Ecto neural progenitor cell (in vitro differentiated cells): Measurements from ENCODE around the gene CYBB.

Experiments used
- DNase-seq: peaks from one replicate; pipeline ENCODE4 v3.0.0-alpha.2; 2018; ENCODE audit warnings: low spot score

Gene CYBB

GRCh38 chrX:37786624-37787422, 7.0 kb downstream of the CYBB start:
- DNase-seq, result no peak

- no peak for DNase-seq
These were observed 7.6 kb downstream of the CYBB start for GRCh38 chrX:37787423-37787869.

GRCh38 chrX:37796310-37796709, 16.5 kb downstream of the CYBB start:
- no peak for DNase-seq

- no peak for DNase-seq
These were observed 16.9 kb downstream of the CYBB start for GRCh38 chrX:37796805-37797204.

- DNase-seq, result no peak
These were observed 20.1 kb downstream of the CYBB start for GRCh38 chrX:37799936-37800335.

- DNase-seq, result no peak
These were observed 20.9 kb downstream of the CYBB start for GRCh38 chrX:37800717-37801116.

GRCh38 chrX:37802028-37802427, 22.2 kb downstream of the CYBB start:
- DNase-seq, result no peak

- no peak for DNase-seq
These were observed 23.2 kb downstream of the CYBB start for GRCh38 chrX:37803057-37803456.

- DNase-seq, result no peak
These were observed 30.1 kb downstream of the CYBB start for GRCh38 chrX:37809970-37810369.

GRCh38 chrX:37812110-37812509, 32.3 kb downstream of the CYBB start:
- DNase-seq, result no peak

GRCh38 chrX:37813570-37813969, 33.7 kb downstream of the CYBB start:
- DNase-seq, result no peak

- no peak for DNase-seq
These were observed 35.5 kb downstream of the CYBB start for GRCh38 chrX:37815366-37815765.

GRCh38 chrX:37816766-37817165, 36.9 kb downstream of the CYBB start:
- DNase-seq, result no peak

GRCh38 chrX:37817176-37817575, 37.3 kb downstream of the CYBB start:
- no peak for DNase-seq

- DNase-seq, result no peak
These were observed 37.7 kb downstream of the CYBB start for GRCh38 chrX:37817579-37817978.

- no peak for DNase-seq
These were observed 38.2 kb downstream of the CYBB start for GRCh38 chrX:37818031-37818430.

GRCh38 chrX:37820646-37821045, 40.8 kb downstream of the CYBB start:
- no peak for DNase-seq

- no peak for DNase-seq
These were observed 44.8 kb downstream of the CYBB start for GRCh38 chrX:37824491-37825214.

- DNase-seq, result peak; percentile 49
These were observed 45.5 kb downstream of the CYBB start for GRCh38 chrX:37825215-37825842.

GRCh38 chrX:37829721-37830120, 49.9 kb downstream of the CYBB start:
- no peak for DNase-seq

GRCh38 chrX:37830371-37830770, 50.5 kb downstream of the CYBB start:
- DNase-seq, result no peak

- no peak for DNase-seq
These were observed 55.1 kb downstream of the CYBB start for GRCh38 chrX:37834937-37835336.

GRCh38 chrX:37840931-37841330, 61.1 kb downstream of the CYBB start:
- DNase-seq, result no peak
